Endodermal cell (in vitro differentiated cells): Measurements from ENCODE around the gene COL18A1. TPM values are rescaled to one million over a fixed set of nuclear protein-coding genes. Genes with fewer than 3 reads are reported as not detected.

ENCODE experiments used
- DNase-seq: peaks from one replicate; pipeline ENCODE4 v3.0.0-alpha.2; 2017
- H3K27ac ChIP-seq: 2 replicates; pipeline ENCODE4 v1.5.1; 2013; ENCODE audit warnings: mild to moderate bottlenecking, low read depth, low read length, moderate library complexity
- H3K27me3 ChIP-seq: 2 replicates; pipeline ENCODE4 v1.6.1; 2013; ENCODE audit warnings: mild to moderate bottlenecking, low read length, moderate library complexity; ENCODE audit not compliant: insufficient read depth, control insufficient read depth, poor library complexity, severe bottlenecking
- H3K36me3 ChIP-seq: 2 replicates; pipeline ENCODE4 v1.7.0; 2013; ENCODE audit warnings: mild to moderate bottlenecking, low read length, moderate library complexity; ENCODE audit not compliant: control insufficient read depth, insufficient read depth
- H3K4me1 ChIP-seq: one replicate; pipeline ENCODE4 v1.7.0; 2013; ENCODE audit warnings: low read length; ENCODE audit not compliant: control insufficient read depth, insufficient read depth
- H3K4me3 ChIP-seq: 2 replicates; pipeline ENCODE4 v1.5.1; 2013; ENCODE audit warnings: mild to moderate bottlenecking, low read length, moderate library complexity
- H3K9ac ChIP-seq: 2 replicates; pipeline ENCODE4 v1.6.1; 2013; ENCODE audit warnings: mild to moderate bottlenecking, low read length, moderate library complexity; ENCODE audit not compliant: poor library complexity, severe bottlenecking; ENCODE audit errors: extremely low read depth
- H3K9me3 ChIP-seq: 2 replicates; pipeline ENCODE4 v1.6.1; 2013; ENCODE audit warnings: mild to moderate bottlenecking, low read length, moderate library complexity; ENCODE audit not compliant: control insufficient read depth
- H3K27ac Mint-ChIP-seq: 2 replicates; pipeline ENCODE4 v1.8.0; 2020; ENCODE audit warnings: mixed read lengths
- H3K27me3 Mint-ChIP-seq: 2 replicates; pipeline ENCODE4 v1.8.0; 2021; ENCODE audit warnings: mild to moderate bottlenecking, mixed read lengths; ENCODE audit not compliant: insufficient read depth
- H3K36me3 Mint-ChIP-seq: 2 replicates; pipeline ENCODE4 v1.8.0; 2020; ENCODE audit warnings: low read depth, mixed read lengths
- H3K4me1 Mint-ChIP-seq: 2 replicates; pipeline ENCODE4 v1.8.0; 2020; ENCODE audit warnings: mixed read lengths
- H3K4me3 Mint-ChIP-seq: 2 replicates; pipeline ENCODE4 v1.8.0; 2020; ENCODE audit warnings: mild to moderate bottlenecking, moderate library complexity, mixed read lengths
- H3K9me3 Mint-ChIP-seq: 2 replicates; pipeline ENCODE4 v1.8.0; 2020; ENCODE audit warnings: mild to moderate bottlenecking, mixed read lengths
- CTCF ChIP-seq: fragments of 200-600 bp; sonication (generic); conservative IDR thresholded peaks from 2 replicates; pipeline ENCODE4 v1.5.0; 2021; ENCODE audit warnings: antibody characterized with exemption, mild to moderate bottlenecking
- WGBS, 2 experiments: methylation state at CpG; one replicate each; pipeline versions ENCODE4 v1.1.5 to v1.1.7; 2013; ENCODE audit warnings: missing lambda C conversion rate in 2 of 2, mixed read lengths in 1 of 2; ENCODE audit not compliant: insufficient coverage in 1 of 2, insufficient read length in 1 of 2; 5-methylcytosine and 5-hydroxymethylcytosine counted together
- total RNA-seq, 2 donors: library from RNA; stranded (reverse); fragmentation: NEBNext Ultra II Directional in 1 of 2; extraction: Animal tissue kit (Norgen Biotek cat#: 25700) in 1 of 2; gene quantifications; 2 replicates in 1 of 2; 3 replicates in 1 of 2; pipeline ENCODE4 v1.2.1, GENCODE V29; 2021

COL18A1 gene
- total RNA-seq, 2 donors from 2014 or later = 332 to 398 TPM

- WGBS, 2 experiments = 90 to 91% methylated on average over 7 to 8 of the region's 8 CpGs
These were observed 42.9 kb downstream of the COL18A1 start for GRCh38 chr21:45447821-45448220.

GRCh38 chr21:45448283-45448809, 43.4 kb downstream of the COL18A1 start:
- WGBS, 2 experiments = 96 to 97% methylated on average over 20 of the region's 20 CpGs
- Histone ChIP-seq H3K27ac (no peak overlapping the region), H3K9ac (no peak overlapping the region), H3K27me3 (no peaks in the 10 kb centered on the region), H3K4me3 (no peak overlapping the region), H3K36me3 (peaks cover 48% of the 10 kb centered on the region), H3K9me3 (peaks cover 20% of the 10 kb centered on the region), H3K4me1 (no peaks in the 10 kb centered on the region)
- no peak for TF ChIP-seq CTCF
- H3K4me1 Mint-ChIP-seq = peaks cover 2% of the 10 kb centered on the region
- no peak overlapping the region for H3K27ac Mint-ChIP-seq
- no peak for DNase-seq
- peaks cover 9% of the 10 kb centered on the region for H3K9me3 Mint-ChIP-seq
- no peaks in the 10 kb centered on the region for H3K27me3 Mint-ChIP-seq
- peaks cover 52% of the 10 kb centered on the region for H3K36me3 Mint-ChIP-seq
- H3K4me3 Mint-ChIP-seq = no peak overlapping the region

More at GRCh38 chr21:45447821-45448220, 42.9 kb downstream of the COL18A1 start:
- Histone ChIP-seq H3K9me3 (peaks cover 20% of the 10 kb centered on the region), H3K27ac (no peak overlapping the region), H3K4me1 (no peaks in the 10 kb centered on the region), H3K36me3 (peaks cover 46% of the 10 kb centered on the region), H3K27me3 (no peaks in the 10 kb centered on the region), H3K9ac (no peak overlapping the region), H3K4me3 (no peak overlapping the region)
- no peak overlapping the region for H3K27ac Mint-ChIP-seq
- DNase-seq = no peak
- no peak for TF ChIP-seq CTCF
- no peak overlapping the region for H3K4me3 Mint-ChIP-seq
- H3K27me3 Mint-ChIP-seq = no peaks in the 10 kb centered on the region
- no peaks in the 10 kb centered on the region for H3K4me1 Mint-ChIP-seq
- H3K36me3 Mint-ChIP-seq = peaks cover 47% of the 10 kb centered on the region
- H3K9me3 Mint-ChIP-seq = peaks cover 9% of the 10 kb centered on the region

- peaks cover 8% of the 10 kb centered on the region for H3K9me3 Mint-ChIP-seq
- WGBS, 2 experiments = 97% methylated on average over 26 to 28 of the region's 28 CpGs
- DNase-seq = no peak
- peak overlapping the region; percentile 84 for H3K27ac Mint-ChIP-seq
- no peak overlapping the region for H3K9ac ChIP-seq
- H3K4me3 ChIP-seq = no peak overlapping the region
- no peak overlapping the region for H3K4me3 Mint-ChIP-seq
- peaks cover 46% of the 10 kb centered on the region for H3K36me3 Mint-ChIP-seq
- TF ChIP-seq CTCF = no peak
- peaks cover 2% of the 10 kb centered on the region for H3K4me1 Mint-ChIP-seq
- H3K36me3 ChIP-seq = peaks cover 44% of the 10 kb centered on the region
- no peaks in the 10 kb centered on the region for H3K27me3 Mint-ChIP-seq
- H3K4me1 ChIP-seq = no peaks in the 10 kb centered on the region
- H3K27me3 ChIP-seq = no peaks in the 10 kb centered on the region
- H3K9me3 ChIP-seq = peaks cover 20% of the 10 kb centered on the region
- H3K27ac ChIP-seq = no peak overlapping the region
These were observed 44.1 kb downstream of the COL18A1 start for GRCh38 chr21:45448810-45449657.
